Subcutaneous abdominal adipose tissue (tissue), 5 donors: Measurements from ENCODE around the gene NAA15.

Experiments used
- H3K27ac ChIP-seq: one replicate; pipeline ENCODE4 v1.7.0; 2013; ENCODE audit warnings: low read depth, mild to moderate bottlenecking, inconsistent platforms, low read length, moderate library complexity
- H3K27me3 ChIP-seq, 5 donors: one replicate each; pipeline ENCODE4 v1.7.0; 2013; ENCODE audit warnings: low read length in 5 of 5, inconsistent platforms in 1 of 5; ENCODE audit not compliant: control insufficient read depth in 5 of 5, insufficient read depth in 4 of 5
- H3K36me3 ChIP-seq, 5 donors: one replicate each; pipeline ENCODE4 v1.7.0; 2013; ENCODE audit warnings: low read length in 5 of 5; ENCODE audit not compliant: control insufficient read depth in 5 of 5, insufficient read depth in 5 of 5
- H3K4me1 ChIP-seq, 5 donors: one replicate each; pipeline ENCODE4 v1.7.0; 2013; ENCODE audit warnings: low read length in 5 of 5, mild to moderate bottlenecking in 3 of 5, moderate library complexity in 1 of 5; ENCODE audit not compliant: control insufficient read depth in 5 of 5, insufficient read depth in 5 of 5
- H3K4me3 ChIP-seq, 5 donors: one replicate each; pipeline ENCODE4 v1.7.0; 2013; ENCODE audit warnings: low read length in 5 of 5, low read depth in 1 of 5
- H3K9ac ChIP-seq, 5 donors: one replicate each; pipeline ENCODE4 v1.7.0; 2013; ENCODE audit warnings: low read length in 5 of 5, mild to moderate bottlenecking in 4 of 5, moderate library complexity in 3 of 5
- H3K9me3 ChIP-seq, 5 donors: one replicate each; pipeline ENCODE4 v1.7.0; 2013; ENCODE audit warnings: low read length in 5 of 5; ENCODE audit not compliant: control insufficient read depth in 5 of 5
- donor health status: healthy.
- donor health status: healthy.
- donor health status: healthy.
- donor health status: healthy.
- donor health status: healthy.

NAA15 gene

DNA sequence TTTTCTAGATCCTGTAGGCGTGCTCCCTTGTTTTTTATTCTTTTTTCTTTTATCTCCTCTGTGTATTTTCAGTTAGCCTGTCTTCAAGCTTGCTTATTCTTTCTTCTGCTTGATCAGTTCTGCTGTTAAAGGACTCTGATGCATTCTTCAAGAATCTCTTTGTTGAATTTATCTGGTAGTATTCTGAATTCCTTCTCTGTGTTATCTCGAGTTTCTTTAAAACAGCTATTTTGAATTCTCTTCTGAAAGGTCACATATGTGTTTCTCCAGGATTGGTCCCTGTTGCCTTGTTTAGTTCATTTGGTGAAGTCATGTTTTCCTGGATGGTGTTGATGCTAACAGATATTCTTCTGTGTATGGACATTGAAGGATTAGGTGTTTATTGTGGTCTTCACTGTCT, 167.9 kb downstream of the NAA15 start:
- Histone ChIP-seq H3K9ac (no peak overlapping the region), H3K4me1 (peaks cover 0 to 10% (median 2%) of the 10 kb centered on the region in 5 donors), H3K9me3 (peaks cover 0 to 5% (median 0%) of the 10 kb centered on the region in 5 donors), H3K4me3 (no peak overlapping the region), H3K27ac (no peak overlapping the region), H3K36me3 (peaks cover 9 to 14% (median 11%) of the 10 kb centered on the region in 5 donors), H3K27me3 (no peaks in the 10 kb centered on the region)
